Measurements from ENCODE around the gene CAMKK1.
"Not testable (repeated sequence)": the region's sequence is repeated elsewhere in the genome, so short reads cannot be mapped to it uniquely, and the experiment has no call there.

The CAMKK1 gene

DNA sequence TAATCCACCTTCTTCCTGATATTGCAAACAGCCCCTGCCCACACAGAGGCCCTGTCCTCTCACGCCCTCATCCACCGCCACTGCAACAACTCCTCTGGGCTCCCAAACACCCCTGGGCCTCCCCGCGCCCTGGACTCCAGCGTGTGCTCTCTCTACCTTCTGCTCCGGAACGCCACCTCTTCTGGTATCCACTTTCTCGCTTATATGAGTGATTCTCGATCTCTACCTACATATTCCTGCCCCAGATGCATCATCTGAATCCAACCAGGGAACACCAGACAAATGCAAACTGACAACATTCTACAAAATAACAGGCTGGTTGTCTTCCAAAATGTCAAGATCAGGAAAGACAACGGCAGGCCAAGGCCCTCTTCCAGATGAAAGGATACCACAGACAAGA, 19.0 kb downstream of the CAMKK1 start:
- no peak for DNase-seq

DNA sequence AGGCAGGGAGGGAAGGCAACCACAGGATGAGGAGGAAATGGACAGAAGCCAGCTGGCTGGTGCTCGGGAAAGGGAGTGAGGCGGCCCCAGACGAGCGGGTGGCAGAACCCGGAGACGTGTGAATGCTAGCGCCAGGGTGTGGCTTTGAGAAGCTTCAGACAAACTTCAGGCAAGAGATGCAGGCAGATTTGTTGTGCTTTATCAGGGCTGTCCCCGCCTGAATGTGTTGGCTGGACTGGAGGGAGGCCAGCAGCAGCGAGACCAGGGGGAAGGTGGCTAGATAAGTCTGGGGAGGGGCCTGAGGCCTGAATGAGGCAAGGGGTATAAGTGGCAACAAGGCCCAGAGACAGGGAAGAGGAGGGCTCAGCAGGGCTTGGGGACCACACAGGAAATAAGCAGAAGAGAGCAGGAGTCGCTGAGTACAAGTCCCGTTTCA, 22.0 kb downstream of the CAMKK1 start:
- no peak for DNase-seq

DNA sequence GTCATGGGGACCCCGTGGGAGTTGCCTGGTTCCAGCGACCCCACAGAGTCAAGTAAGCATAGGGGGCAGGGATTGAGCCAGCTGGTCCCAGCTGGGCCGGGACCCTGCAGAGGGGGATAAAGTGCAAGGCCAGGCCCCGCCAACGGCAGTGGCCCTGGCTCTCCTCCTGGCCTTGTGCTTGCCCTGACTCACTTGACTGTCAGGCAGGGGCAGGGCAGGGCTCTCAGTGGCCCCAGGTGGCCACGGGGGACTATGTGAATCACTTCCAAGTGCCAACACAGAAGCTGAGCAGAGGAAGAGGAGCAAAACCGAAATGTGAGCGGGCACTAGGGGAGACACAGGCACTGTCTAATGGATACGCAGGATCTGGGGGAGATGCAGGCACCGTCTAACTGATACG, 25.2 kb downstream of the CAMKK1 start:
- no peak for DNase-seq

DNA sequence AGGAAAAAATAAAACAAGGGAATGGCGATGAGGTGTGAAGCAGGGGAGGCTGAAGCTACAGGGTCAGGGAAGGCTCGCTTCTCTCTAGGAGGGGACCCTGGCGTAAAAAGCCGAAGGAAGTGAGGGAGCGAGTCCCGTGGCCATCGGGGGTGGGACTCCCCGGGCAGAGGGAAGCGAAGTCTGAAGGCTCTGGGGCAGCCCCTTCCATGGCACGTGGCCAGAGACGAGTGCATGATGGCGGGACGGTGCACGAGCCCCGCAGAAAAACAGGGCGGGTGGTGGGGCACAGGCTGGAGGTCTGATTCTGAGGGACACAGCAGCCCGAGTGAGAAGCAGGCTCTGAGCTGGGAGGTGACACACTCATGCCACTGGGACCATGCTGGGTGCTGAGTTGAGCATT, 25.7 kb downstream of the CAMKK1 start:
- no peak for DNase-seq

DNA sequence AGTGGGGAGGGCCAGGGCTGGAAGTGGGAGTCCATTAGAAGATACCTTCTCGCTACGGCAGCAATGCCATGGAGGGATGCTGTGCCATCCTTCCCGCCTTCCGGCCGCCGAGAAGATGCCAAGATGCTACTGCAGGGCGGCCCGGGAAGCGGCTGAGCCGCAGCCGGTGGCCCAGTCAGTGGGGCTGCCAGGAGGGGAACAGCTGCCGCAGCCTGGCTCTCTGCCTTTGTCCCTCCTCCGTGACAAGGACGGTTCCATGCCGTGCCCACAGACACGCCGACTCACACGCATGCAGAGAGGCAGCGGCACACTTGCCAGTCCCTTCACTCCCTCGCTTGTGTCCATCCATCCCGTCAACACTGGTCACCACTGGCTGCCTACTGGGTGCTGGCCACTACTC, 26.6 kb downstream of the CAMKK1 start:
- DNase-seq, result no peak

DNA sequence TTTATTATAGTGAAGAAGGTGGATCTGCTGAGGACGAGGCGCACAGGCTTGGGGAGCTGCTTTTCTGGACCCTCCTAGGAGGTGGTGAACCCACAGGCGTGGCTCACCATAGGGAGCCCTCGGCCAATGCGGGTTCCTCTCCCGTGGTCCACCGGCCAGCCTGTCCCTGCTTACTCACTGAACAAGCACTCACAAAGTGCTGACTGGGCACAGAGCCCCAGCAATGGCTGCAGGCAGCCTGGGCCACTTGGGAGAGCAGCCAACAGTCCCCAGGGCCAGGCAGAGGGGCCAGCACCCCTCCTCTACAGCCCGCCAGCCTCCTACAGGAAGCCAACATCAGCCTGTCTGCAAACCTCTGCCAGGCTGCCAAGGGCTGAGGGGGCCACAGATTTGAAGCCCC, 27.7 kb downstream of the CAMKK1 start:
- no peak for DNase-seq

DNA sequence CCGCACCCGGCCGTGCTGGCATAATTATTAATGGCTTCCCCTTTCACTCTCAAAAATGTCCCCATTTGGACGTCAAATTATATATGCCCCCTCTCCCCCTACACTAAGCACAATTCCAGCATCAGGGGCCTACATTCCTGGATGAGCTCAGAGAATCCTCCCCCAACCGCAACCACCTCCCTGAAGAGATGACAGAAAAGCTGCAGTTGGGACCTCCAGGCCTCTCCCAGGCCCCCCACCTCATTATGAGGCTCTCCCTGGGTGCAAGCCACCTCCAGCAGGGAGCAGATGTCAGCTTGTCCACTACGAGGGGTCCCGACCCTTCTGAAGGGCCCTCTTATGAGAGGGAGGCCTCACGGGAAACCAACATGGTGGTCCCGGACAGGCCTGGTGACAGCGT, 28.3 kb downstream of the CAMKK1 start:
- DNase-seq, result no peak

DNA sequence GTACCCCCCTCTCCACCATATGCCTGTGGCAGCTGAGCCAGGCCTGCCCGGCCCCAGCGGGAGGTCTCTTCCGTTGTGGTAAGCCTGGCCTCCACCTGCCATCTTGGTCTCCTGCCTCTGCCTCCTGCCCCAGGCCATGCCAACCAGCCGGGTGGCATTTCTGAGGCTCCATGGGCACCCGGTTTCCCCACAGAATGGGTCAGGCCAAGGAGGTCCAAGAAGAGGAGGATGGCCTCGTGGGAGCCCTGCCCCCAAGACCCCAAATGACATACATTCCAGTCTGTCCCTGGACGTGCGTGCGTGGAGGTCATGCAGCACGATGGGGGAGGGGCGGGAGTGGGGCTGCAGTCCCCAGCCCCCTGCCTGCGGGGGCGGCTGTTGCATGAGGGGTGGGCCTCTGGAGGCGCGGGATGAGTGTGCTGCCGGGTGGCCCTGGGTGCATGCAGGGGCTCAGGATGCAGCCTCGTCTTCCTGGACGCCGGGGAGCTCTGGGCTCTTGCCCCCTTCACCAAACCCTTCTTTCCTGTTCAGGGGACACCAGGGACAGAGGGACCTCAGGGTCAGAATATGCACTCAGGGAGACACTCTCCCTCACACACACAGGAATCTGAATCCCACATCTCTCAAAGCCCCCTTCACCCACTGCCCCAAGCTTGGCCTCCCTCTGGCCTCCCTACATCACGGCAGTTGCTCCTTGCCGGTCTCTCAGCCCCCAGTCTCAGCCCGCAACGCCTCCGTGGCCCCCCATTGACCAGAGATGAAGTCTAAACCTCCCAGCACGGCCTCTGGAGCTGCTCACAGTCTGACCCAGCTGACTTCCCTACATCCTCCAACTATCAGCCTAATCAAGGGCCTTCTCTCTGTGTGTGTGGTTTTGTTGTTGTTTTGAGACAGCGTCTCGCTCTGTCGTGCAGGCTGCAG, 30.8 kb downstream of the CAMKK1 start:
- DNase-seq, result no peak

DNA sequence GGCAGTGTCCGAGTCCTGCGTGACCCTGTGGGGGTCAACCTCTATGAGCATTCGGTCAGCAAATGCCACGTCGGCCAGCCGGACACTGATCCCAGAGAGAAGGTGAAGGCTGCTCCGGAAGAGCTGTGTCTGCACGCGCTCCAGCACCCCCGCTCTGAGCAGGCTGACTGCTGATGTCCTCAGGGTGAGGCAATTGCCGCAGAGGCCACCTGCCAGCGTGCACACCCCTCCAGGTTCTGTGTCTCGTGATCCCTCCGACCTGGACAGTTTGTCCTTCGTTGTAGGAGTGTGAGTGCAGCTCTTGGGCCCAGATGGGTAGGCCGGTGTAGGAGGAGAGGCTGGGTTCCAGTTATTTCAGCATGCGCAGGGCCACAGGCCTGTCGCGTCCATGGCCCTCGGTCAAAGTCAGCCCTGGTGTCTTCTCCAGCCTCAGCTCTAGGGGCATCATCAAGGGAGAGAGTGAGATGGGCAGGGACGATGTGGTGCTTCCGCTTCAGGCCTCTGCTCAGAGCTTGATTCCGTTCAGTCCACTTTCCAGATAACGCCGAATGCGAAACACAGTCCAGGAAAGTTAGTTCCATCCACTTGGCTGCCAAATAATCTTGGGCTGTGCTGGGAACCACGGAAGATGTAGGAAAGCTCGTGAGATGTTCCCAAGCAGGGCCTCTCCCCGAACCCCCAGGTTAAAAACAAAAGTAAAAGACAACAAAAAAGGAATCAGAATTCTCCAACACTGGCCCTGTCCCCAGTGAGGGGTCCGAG, 31.7 kb downstream of the CAMKK1 start:
- no peak for DNase-seq

DNA sequence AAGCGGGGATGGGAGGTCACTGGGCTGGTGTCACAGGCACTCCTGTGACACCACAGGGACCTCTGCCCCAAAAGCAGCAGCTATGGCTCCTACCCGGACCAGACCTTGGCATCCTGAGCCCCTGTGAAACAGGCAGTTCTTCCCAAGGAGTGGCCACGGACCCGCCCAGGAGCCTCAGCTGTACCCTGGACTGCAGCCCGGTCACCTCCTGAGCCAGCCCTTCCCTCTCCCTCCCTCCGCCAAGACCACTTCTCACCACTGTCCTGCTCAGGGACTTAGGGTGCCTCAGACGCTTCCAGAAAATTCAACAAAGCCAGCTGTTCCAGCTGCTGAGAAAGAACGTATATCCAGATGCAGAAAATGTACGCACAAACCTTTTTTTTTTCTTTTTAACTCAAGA, 32.9 kb downstream of the CAMKK1 start:
- no peak for DNase-seq

DNA sequence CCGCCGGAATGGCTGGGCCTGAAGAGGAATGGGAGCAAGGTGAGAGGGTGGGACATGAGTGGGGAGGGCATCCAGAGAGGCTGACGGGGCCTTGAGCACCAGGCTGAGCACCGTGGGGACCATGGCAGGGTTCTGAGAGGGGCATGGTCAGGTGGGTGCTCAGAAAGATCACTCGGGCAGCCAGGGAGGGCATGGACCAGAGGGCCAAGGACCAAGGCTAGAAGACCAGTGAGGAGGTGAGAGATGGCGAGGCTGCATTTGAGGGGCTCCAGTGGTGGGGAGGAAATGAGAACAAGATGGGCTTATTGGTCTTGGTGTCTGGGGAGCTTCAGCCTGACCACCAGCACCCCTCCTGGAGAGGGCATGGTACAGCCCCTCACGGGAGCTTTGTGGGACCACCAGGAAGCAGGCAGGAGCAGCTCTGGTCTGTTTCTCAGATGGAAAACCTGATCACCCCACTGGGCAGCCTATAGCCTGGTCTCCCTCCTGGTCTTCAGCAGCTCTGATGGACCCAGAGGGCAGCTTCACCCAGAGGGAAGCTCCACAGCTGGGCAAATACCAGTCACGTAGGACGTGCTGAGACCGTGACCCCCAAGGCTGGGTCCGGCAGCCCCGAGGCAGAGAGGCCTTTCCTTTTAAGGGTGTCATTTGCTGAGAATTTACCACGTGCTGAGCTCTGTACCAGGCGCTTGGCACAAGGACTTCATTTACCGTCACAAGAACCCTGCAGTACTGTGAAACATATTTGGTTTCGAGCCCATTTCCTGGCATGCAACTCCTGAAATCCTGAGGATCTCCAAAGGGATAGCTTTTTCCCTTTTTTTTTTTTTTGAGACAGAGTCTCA, 35.4 kb downstream of the CAMKK1 start:
- no peak for DNase-seq

DNA sequence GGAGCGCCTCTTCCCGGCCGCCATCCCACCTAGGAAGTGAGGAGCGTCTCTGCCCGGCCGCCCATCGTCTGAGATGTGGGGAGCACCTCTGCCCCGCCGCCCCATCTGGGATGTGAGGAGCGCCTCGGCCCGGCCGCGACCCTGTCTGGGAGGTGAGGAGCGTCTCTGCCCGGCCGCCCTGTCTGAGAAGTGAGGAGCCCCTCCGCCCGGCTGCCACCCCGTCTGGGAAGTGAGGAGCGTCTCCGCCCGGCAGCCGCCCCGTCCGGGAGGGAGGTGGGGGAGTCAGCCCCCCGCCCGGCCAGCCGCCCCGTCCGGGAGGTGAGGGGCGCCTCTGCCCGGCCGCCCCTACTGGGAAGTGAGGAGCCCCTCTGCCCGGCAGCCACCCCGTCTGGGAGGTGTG, 38.6 kb downstream of the CAMKK1 start:
- not testable (repeated sequence) for DNase-seq

DNA sequence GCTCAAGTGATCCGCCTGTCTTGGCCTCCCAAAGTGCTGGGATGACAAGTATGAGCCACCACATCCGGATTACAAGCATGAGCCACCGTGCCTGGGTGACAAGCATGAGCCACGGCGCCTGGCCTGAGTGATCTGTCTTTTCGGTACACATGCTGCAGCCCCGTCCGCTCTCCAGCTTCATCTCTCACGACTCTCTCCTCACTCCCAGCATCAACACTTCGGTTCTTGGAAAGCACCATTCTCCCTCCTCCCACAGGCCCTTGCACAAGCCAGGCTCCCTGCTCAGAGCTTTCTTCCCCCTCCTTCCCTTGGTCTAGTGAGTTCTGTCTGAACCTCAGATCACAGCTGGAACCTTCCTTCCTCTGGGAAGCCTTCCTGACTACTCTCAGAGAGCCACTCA, 40.3 kb downstream of the CAMKK1 start:
- DNase-seq, result no peak

DNA sequence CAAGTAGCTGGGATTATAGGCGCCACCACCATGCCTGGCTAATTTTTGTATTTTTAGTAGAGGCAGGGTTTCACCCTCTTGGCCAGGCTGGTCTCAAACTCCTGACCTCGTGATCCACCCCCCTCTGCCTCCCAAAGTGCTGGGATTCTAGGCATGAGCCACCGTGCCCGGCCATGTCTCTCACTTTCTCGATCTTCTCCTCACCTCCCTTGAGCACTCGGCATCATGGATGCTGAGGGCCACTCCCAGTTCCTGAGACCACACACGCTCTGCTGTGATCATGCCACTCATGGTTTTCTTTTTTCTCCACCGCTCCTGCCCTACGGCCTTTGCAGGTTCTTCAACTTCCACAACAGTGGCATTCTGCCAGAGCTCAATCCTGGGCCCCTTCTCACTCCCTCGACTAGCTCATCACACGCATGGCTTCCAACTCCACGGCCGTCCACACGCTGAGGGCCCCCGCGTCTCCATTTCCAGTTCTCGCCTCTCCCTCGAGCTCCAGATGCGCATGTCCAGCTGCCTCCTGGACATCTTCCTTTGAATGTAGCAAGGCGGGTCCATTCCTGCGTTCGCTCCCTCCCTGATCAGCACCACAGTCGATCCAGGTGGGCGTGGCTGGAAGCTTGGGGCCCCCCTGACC, 41.3 kb downstream of the CAMKK1 start:
- no peak for DNase-seq

DNA sequence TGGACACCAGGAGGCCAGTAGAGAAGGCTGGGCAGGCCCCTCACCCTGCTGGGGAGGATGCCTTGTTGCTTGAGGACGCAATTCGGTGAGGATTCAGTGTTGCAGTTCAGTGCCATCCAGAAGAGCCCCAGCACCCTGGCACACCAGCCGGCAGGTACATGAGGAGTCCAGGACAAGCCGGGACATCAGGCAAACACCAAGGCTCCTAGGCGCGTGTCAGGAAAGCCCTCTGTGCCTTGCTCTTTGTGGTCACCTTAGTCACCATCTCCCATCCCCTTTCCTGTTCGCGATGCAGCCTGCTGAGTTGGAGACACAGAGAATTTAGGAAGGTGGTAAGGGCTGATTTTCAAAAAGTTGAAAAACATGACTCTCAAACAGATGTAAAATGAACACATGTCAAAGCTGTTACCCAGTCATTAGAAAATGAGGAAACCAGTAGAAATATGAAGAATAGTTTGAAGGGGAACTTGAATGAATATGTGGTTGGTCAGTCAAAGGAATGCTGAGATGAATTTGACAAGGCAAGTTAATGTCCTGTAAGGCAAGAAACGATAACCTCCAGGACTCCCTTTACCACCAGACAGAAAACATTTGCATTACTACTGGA, 44.5 kb downstream of the CAMKK1 start:
- DNase-seq, result no peak

DNA sequence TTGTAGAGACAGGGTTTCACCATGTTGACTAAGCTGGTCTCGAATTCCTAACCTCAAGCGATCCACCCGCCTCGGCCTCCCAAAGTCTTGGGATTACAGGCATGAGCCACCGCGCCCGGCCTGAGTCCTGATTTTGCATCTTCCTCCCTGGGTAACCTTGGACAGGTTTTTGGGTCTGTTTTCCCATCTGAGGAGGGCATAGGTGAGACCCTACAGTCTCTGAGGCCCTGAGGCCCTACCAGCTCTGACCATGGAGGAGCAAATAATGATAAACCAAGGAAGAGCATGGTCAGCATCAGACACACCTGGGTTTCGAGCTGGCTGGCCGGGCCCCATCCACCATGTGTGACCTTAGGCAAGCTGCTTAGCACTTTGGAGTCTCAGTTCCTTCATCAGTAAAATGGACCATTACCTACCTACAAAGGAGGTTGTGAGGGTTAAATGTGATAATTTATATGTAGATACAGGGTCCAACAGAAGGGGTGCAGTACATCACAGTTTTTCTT, 45.6 kb downstream of the CAMKK1 start:
- no peak for DNase-seq

DNA sequence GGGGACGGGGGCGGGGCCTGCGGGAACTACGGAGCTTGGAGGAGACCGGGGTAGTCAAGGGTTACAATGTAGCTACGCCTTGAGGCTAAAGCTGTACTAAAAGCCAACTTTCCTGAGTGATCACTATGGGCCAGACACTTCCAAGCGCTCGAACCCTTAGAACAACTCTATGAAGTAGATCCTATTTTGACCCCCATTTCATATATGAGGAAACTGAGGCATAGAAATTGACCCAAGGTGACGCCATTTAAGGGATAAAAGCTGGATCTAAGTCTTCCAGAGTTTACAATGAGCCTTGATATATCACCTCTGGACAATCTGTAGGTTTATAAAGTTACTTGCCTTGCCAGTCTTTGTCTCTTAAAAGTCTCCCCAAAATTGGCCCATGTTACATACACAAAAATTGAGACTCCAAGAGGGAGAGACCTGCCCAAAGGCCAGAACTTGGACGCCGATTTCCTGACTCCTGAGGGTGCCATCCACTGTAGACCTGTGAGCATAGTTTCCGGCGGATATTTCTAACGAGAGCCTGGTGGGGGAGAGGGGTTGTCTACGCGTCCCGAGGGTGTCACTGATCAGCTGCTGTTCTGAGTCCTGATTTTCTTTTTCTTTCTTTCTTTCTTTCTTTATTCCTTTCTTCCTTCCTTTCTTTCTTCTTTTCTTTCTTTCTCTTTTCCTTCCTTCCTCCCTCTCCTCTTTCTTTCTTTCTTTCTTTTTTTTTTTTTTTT, 46.3 kb downstream of the CAMKK1 start:
- DNase-seq, result no peak

DNA sequence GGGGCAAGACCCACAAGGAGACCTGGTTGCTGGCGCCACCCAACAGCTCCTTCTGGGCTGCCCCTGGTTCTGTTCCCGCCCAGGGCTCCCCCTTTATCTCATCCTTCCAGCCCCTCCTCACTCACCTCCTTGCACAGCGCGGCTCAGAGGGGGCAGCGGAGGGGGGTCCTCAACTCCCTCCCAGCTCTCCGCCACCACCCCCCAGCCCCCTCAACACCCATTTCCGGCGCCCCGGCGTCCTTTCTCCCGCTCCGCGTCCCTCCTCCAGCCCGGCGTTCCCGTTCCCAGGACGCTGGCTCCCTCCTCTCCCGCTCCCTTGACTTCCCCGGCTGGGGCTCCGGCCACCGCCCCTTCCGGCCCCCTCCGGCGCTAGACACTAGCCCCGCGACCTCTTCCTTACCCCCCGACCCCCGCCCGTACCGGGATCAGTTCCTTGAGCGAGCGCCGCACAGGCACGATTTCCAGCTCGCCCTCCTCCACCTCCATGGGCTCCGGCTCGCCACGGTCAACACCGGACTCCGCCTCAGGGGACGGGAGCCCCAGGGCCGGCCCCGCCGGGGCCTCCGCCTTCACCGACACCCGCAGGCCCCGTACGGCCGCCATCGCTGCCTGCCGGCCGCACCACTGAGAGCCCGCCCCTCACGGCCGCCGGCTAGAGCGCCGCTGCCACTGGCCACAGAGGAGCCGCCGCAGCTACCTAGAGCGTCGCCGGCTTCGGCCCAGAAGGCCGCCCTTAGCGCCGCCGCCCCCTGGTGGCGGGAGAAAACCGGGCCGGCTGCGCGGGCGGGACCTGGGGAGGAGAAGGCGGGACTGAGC, 47.0 kb downstream of the CAMKK1 start, which contains the start of gene NCBP3:
Gene NCBP3 (minus strand): TSS at position 626 of the 816 bp plus-strand sequence. CDS start 23 bp downstream, at position 603.
- DNase-seq, result peak; percentile 86 to 92 (median 89)

DNA sequence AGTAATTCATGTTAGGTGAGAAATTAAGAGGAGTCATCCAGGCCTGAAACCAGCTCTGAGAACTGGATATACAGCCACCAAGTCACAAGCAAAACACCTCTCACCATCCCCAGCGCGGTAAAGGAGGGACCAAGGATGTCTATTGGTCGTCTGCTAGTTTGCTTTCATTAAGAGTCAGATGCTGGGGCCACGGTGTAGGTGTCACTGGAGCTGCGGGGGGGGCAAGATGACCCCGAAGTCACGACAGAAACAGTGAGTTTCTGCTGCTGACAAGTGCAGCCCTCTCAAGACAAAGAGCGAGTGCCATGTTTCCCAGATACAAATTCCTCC, 47.6 kb downstream of the CAMKK1 start:
- peak in 1 of 4 experiments; percentile 14 for DNase-seq

DNA sequence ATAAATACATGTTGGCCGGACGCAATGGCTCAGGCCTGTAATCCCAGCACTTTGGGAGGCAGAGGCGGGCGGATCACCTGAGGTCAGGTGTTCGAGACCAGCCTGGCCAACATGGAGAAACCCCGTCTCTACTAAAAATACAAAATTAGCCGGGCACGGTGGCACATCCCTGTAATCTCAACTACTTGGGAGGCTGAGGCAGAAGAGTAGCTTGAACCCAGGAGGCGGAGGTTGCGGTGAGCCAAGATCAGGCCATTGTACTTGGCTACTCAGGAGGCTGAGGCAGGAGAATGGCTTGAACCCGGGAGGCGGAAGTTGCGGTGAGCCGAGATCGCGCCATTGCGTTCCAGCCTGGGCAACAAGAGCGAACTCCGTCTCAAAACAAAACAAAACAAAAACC, 48.3 kb downstream of the CAMKK1 start:
- DNase-seq, result not testable (repeated sequence)
